Bronchial epithelial cell (primary cell): ENCODE data around the gene XIAP. TPM values are rescaled to one million over a fixed set of nuclear protein-coding genes. Genes with fewer than 3 reads are reported as not detected.

Source experiments
- DNase-seq: peaks from one replicate; pipeline ENCODE4 v3.0.0-alpha.2; 2010; ENCODE audit warnings: low read depth
- FAIRE-seq: peaks from 2 replicates; lab custom pipeline; 2011; peaks lifted over from hg19 to GRCh38; lab: Jason Lieb, UNC
- H3K27me3 ChIP-seq: 2 replicates; pipeline ENCODE4 v1.5.1; 2011; ENCODE audit warnings: low read length; ENCODE audit not compliant: control insufficient read depth, insufficient read depth
- H3K36me3 ChIP-seq: 2 replicates; pipeline ENCODE4 v1.5.1; 2011; ENCODE audit warnings: low read length; ENCODE audit not compliant: control insufficient read depth, insufficient read depth
- H3K4me3 ChIP-seq: 2 replicates; pipeline ENCODE4 v1.5.1; 2011; ENCODE audit warnings: mild to moderate bottlenecking, low read depth, low read length, control low read depth
- total RNA-seq: library from RNA; depleted of rRNA; stranded (reverse); fragments of >200 nt; gene quantifications from 2 replicates; pipeline ENCODE4 v1.2.1, GENCODE V29; 2014
- TF ChIP-seq, protein P1 (sequence below): IDR thresholded peaks from 2 replicates; pipeline ENCODE4 v1.5.1; 2011; ENCODE audit warnings: mild to moderate bottlenecking, moderate library complexity, low read length, control low read depth, inconsistent platforms; ENCODE audit not compliant: insufficient read depth, severe bottlenecking

XIAP gene
- total RNA-seq, 1 donor from 2014 or later, result 41.6 TPM

DNA sequence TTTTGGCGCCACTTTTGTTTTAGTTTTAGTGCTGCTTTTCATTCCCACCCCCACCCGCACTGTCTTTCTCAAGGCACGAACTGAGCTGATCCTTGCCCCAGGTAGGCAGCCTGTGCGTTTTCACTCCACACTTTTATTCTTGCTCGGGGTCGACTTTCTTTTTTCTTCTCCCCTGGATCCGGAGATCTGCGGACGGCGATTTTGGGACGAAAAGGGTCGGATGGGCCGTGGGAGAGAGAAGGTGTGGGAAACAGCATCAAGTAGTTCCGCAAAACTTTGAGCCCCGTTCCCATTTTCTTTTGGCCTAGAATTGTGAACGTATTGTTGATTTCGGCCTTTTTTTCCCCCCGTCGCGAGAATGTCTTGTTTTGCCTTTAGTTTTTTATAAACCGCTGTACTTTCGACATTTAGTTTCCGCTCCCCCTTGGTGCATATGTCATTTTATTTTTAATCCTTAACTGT is 102.2 kb downstream of the XIAP start:
- FAIRE-seq, result no peak
- H3K4me3 ChIP-seq, result peak overlapping the region; percentile 70
- DNase-seq, result no peak
- no peaks in the 10 kb centered on the region for H3K36me3 ChIP-seq
- TF ChIP-seq, protein P1, sequence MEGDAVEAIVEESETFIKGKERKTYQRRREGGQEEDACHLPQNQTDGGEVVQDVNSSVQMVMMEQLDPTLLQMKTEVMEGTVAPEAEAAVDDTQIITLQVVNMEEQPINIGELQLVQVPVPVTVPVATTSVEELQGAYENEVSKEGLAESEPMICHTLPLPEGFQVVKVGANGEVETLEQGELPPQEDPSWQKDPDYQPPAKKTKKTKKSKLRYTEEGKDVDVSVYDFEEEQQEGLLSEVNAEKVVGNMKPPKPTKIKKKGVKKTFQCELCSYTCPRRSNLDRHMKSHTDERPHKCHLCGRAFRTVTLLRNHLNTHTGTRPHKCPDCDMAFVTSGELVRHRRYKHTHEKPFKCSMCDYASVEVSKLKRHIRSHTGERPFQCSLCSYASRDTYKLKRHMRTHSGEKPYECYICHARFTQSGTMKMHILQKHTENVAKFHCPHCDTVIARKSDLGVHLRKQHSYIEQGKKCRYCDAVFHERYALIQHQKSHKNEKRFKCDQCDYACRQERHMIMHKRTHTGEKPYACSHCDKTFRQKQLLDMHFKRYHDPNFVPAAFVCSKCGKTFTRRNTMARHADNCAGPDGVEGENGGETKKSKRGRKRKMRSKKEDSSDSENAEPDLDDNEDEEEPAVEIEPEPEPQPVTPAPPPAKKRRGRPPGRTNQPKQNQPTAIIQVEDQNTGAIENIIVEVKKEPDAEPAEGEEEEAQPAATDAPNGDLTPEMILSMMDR, result no peak
- no peaks in the 10 kb centered on the region for H3K27me3 ChIP-seq

DNA sequence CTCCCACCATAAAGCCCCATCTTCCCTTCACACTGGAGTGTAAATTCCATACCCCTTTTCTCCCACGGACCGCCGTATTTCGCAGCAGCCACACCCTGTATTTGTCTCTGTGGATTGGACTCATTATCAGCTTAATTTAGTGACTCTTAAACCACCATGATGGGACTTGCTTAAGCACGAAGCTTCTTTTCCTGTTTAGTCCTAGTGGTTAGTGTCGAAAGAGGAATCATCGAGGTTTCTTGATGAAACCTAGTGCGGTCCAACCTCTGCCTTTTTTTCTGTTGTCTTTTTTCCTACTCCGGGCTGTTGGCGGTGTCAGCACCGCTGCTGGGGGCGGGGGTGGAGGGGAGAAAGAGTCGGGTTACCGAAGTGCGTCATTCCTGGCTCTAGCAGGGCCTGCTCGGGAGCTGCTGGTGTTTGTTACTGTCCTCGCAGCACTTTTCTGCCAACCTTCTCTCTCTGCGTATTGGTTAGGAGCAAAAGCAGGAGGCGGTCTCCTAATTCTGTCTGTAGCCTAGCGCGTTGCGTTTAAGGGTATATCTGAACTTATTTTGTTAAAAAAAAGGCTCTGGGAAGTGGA is 103.0 kb downstream of the XIAP start:
- peak; percentile 89 for DNase-seq
- TF ChIP-seq, protein P1, result no peak

More for the DNA sequence above, 103.0 kb downstream of the XIAP start:
- Histone ChIP-seq H3K36me3 (no peaks in the 10 kb centered on the region), H3K27me3 (no peaks in the 10 kb centered on the region), H3K4me3 (peak overlapping the region; percentile 70)
- no peak for FAIRE-seq

Other genes starting within 250 kb of the XIAP start
- gene THOC2, start 127.0 kb upstream of the XIAP start, total RNA-seq, result 61.7 and 63.7 TPM in 2 replicates
- 90.8 and 95.1 TPM in 2 replicates for gene STAG2, start 101.7 kb downstream of the XIAP start, total RNA-seq